Breast epithelium (tissue), 4 donors: ENCODE data around the gene REX1BD. TPM values are rescaled to one million over a fixed set of nuclear protein-coding genes. Genes with fewer than 3 reads are reported as not detected.
A peak's percentile ranks its signal among the peaks of the same experiment; 100 is the strongest.

Experiments used
- DNase-seq, 2 donors: peaks; one replicate each; pipeline ENCODE4 v3.0.0-alpha.2; 2019; ENCODE audit warnings: low spot score in 2 of 2
- H3K27ac ChIP-seq, 2 donors: fragments of 200-600 bp; sonication (generic) in 1 of 2; one replicate each; pipeline ENCODE4 v1.5.1; 2016 to 2019; ENCODE audit warnings: mild to moderate bottlenecking in 1 of 2
- H3K27me3 ChIP-seq, 2 donors: fragments of 200-600 bp; sonication (generic) in 1 of 2; one replicate each; pipeline versions ENCODE4 v1.5.1 to v1.6.0; 2017 to 2019; ENCODE audit warnings: control low read depth in 1 of 2, mild to moderate bottlenecking in 1 of 2
- H3K36me3 ChIP-seq: fragments of 200-600 bp; one replicate; pipeline ENCODE4 v1.5.1; 2019
- H3K4me1 ChIP-seq, 2 donors: fragments of 200-600 bp; sonication (generic); one replicate each; pipeline ENCODE4 v1.5.1; 2016 to 2019; ENCODE audit warnings: control low read depth in 1 of 2
- H3K4me3 ChIP-seq, 3 donors: fragments of 200-600 bp; sonication (generic); 1 replicate in 2 of 3; 2 replicates in 1 of 3; pipeline ENCODE4 v1.5.1; 2016 to 2019; ENCODE audit warnings: mild to moderate bottlenecking in 3 of 3, moderate library complexity in 2 of 3
- H3K9me3 ChIP-seq, 2 donors: fragments of 200-600 bp; sonication (generic) in 1 of 2; one replicate each; pipeline ENCODE4 v1.5.1; 2016 to 2019; ENCODE audit warnings: control low read depth in 1 of 2
- POLR2A ChIP-seq: fragments of 450-650 bp; IDR thresholded peaks from one replicate; pipeline ENCODE4 v1.6.1; 2016; ENCODE audit warnings: antibody characterized with exemption, mild to moderate bottlenecking, moderate library complexity
- POLR2AphosphoS5 ChIP-seq, 3 donors: sonication (generic); formaldehyde crosslinking; IDR thresholded peaks; one replicate each; pipeline ENCODE4 v1.6.1; 2017; ENCODE audit warnings: antibody characterized with exemption in 3 of 3
- intact Hi-C: fragments of 100-400 bp; cut with DNase I; formaldehyde crosslinking; loops from one replicate; pipeline ENCODE4 v1.15.1; 2023; ENCODE audit warnings: low total_unique reads
- total RNA-seq, 3 donors: library from RNA; depleted of rRNA; stranded (reverse); fragments of >200 nt; gene quantifications; one replicate each; pipeline ENCODE4 v1.1.0, GENCODE V29; 2016
- TF ChIP-seq, protein P1 (sequence below), 3 donors: fragments of 450-650 bp; IDR thresholded peaks; one replicate each; pipeline ENCODE4 v1.5.1; 2016 to 2017; ENCODE audit warnings: antibody characterized with exemption in 3 of 3, mild to moderate bottlenecking in 3 of 3, moderate library complexity in 3 of 3

Gene REX1BD
- total RNA-seq, 3 donors from 2014 or later, result 99.8 to 117 (median 111) TPM

DNA sequence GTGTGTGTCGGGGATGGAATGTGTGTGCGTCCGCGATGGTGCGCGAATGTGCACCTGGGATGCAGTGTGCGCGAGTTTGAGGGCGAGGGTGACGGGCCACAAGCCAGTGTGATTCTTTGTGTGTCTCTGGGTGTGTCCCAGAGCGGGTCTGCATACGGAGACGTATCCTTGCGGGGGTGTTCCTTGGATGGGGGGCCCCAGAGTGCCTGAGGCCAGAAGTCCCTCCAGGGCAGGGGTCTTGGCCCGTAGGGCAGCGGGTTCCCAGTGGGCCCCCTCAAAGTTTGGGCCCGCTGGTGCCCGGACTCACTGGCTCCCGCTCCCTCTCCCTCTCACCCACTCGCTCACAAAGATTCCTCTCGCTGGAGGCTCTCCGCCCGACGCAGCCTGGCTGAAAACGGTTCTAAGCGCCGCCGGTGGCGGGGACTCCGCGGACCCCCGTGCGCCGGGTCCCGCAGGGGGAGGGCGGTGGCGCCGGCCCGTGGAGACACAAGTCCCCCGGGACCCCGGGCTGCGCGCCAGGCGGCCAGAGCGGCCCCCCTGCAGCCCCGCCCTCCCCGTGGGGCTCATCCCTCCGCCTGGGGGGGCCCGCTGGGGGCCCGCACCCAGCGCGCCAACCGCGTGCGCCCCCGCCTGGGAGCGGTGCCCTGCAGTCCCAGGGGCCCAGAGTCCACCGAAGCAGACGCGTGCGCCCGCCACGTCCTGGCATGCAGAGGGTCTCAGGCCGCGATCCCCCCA, 17.1 kb downstream of the REX1BD start:
- Histone ChIP-seq H3K36me3 (no peaks in the 10 kb centered on the region), H3K27ac (no peak overlapping the region), H3K4me1 (peaks cover 11 to 12% of the 10 kb centered on the region in 2 donors), H3K27me3 (peaks cover 17 to 65% of the 10 kb centered on the region in 2 donors), H3K4me3 (peak overlapping the region; percentile 47 to 59 (median 51)), H3K9me3 (no peaks in the 10 kb centered on the region)
- TF ChIP-seq POLR2A (no peak), POLR2AphosphoS5 (IDR thresholded peaks at IDR 0.05) (no peak)
- TF ChIP-seq, protein P1, sequence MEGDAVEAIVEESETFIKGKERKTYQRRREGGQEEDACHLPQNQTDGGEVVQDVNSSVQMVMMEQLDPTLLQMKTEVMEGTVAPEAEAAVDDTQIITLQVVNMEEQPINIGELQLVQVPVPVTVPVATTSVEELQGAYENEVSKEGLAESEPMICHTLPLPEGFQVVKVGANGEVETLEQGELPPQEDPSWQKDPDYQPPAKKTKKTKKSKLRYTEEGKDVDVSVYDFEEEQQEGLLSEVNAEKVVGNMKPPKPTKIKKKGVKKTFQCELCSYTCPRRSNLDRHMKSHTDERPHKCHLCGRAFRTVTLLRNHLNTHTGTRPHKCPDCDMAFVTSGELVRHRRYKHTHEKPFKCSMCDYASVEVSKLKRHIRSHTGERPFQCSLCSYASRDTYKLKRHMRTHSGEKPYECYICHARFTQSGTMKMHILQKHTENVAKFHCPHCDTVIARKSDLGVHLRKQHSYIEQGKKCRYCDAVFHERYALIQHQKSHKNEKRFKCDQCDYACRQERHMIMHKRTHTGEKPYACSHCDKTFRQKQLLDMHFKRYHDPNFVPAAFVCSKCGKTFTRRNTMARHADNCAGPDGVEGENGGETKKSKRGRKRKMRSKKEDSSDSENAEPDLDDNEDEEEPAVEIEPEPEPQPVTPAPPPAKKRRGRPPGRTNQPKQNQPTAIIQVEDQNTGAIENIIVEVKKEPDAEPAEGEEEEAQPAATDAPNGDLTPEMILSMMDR (IDR thresholded peaks at IDR 0.05), result no peak
- no peak for DNase-seq
- intact Hi-C loops, result no loop called here

DNA sequence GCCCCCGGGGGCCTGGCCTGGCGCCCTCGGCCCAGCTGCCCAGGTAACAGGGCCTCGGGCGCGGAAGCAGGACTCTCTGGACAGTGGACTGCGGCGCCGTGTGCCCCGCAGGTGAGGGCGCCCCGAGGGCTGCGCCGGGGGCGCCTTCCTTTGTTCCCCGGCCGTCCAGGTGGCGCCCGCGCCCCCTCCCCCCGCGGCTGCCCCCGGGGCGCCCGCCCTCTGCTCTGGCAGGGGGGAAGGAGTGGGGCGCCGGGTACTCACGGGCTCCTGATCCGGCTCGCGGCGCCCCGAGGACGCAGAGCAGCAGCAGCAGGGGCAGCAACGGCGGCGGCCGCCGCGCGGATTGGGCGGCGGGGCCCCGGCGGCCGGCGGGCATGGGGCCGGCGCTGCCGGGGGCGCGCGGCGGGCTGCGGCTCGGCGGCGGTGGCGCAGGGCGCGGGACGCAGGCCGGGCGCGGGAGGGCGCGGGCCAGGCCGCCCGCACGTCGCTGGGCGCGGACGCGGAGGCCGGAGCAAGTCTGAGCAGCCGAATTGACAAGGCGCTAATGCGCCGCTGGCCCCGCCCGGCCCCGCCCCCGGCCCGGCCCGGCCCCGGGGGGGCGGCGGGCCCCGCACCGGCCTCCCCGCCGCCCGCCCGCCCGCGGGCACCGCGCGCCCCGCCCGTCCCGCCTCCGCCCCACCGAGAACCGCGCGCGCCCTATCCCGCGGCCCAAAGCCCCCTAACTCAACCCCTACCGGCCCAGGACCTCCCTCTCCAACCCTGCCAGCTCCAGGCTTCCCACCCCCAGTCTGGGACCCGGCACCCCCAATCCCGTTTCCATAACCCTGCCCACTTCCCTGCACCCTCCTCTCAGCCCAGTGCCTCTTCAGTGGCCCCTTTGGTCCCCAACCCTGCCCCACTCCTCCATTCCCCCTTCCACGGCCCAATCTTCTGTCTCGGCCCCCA, 18.0 kb downstream of the REX1BD start, which contains the start of gene CRLF1:
CRLF1 (minus strand) TSS at position 519 of the 945 bp plus-strand sequence; CDS start at position 376, 143 bp downstream.
- TF ChIP-seq POLR2AphosphoS5 (IDR thresholded peaks at IDR 0.05) (no peak), POLR2A (no peak)
- TF ChIP-seq, protein P1 (IDR thresholded peaks at IDR 0.05), result no peak
- H3K27me3 ChIP-seq, result peaks cover 21 to 73% of the 10 kb centered on the region in 2 donors
- DNase-seq, result no peak
- H3K27ac ChIP-seq, result no peak within 1 kb of the TSS
- no peaks in the 10 kb centered on the region for H3K36me3 ChIP-seq
- intact Hi-C loops, result no loop called here
- H3K4me1 ChIP-seq, result peaks cover 12 to 13% of the 10 kb centered on the region in 2 donors
- H3K9me3 ChIP-seq, result no peaks in the 10 kb centered on the region
- H3K4me3 ChIP-seq, result peak within 1 kb of the TSS; percentile 47 to 63 (median 51)

GRCh38 chr19:18607226-18608101, 18.9 kb downstream of the REX1BD start:
- DNase-seq, result no peak
- peaks cover 12 to 19% of the 10 kb centered on the region in 2 donors for H3K4me1 ChIP-seq
- H3K36me3 ChIP-seq, result no peaks in the 10 kb centered on the region
- intact Hi-C loops, result no loop called here
- peak overlapping the region; percentile 35 to 63 (median 47) for H3K4me3 ChIP-seq
- TF ChIP-seq, protein P1 (IDR thresholded peaks at IDR 0.05), result no peak
- TF ChIP-seq POLR2AphosphoS5 (IDR thresholded peaks at IDR 0.05), result no peak
- TF ChIP-seq POLR2A, result no peak
- H3K27ac ChIP-seq, result no peak overlapping the region
- H3K9me3 ChIP-seq, result no peaks in the 10 kb centered on the region
- peaks cover 23 to 82% of the 10 kb centered on the region in 2 donors for H3K27me3 ChIP-seq

DNA sequence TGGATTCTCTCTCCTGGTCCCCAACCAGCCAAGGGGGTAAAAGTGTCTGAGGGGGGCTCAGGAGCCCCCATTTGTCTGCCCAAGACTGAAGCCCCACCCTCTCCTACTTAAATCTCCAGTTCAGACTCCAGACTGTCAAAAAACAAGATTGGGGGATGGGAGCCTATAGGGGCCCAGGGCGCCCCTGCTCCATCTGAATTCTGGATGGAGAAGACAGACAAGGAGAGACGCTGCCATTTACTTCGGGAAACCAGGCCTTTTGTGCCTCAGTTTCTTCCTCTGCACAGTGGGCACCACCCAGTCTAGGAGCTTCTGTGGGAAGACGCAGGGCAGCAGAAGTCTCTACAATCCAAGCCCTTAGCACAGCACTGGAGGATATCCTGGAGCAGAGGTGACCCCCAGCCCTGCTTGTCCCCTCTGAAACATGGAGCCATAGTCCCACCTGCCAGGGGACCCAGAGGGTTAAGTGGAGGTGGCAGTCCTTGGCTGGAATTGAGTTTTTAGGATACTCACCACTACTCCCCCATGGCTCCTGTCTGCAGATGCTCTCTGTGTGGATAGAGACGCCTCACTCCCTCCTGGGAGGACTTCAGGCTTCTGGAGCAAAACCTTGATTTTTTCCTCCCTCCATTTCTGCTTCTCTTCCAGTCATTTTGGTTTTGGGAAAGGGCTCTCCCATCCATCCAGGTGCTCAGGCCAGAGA, 19.7 kb downstream of the REX1BD start:
- intact Hi-C loops, result no loop called here
- no peaks in the 10 kb centered on the region for H3K9me3 ChIP-seq
- no peaks in the 10 kb centered on the region for H3K36me3 ChIP-seq
- peaks cover 12 to 22% of the 10 kb centered on the region in 2 donors for H3K4me1 ChIP-seq
- no peak overlapping the region for H3K4me3 ChIP-seq
- H3K27me3 ChIP-seq, result peaks cover 23 to 90% of the 10 kb centered on the region in 2 donors
- no peak overlapping the region for H3K27ac ChIP-seq
- TF ChIP-seq, protein P1 (IDR thresholded peaks at IDR 0.05), result no peak
- TF ChIP-seq POLR2A (no peak), POLR2AphosphoS5 (IDR thresholded peaks at IDR 0.05) (no peak)
- no peak for DNase-seq
